Measurements from ENCODE around the gene NRAP.

DNA sequence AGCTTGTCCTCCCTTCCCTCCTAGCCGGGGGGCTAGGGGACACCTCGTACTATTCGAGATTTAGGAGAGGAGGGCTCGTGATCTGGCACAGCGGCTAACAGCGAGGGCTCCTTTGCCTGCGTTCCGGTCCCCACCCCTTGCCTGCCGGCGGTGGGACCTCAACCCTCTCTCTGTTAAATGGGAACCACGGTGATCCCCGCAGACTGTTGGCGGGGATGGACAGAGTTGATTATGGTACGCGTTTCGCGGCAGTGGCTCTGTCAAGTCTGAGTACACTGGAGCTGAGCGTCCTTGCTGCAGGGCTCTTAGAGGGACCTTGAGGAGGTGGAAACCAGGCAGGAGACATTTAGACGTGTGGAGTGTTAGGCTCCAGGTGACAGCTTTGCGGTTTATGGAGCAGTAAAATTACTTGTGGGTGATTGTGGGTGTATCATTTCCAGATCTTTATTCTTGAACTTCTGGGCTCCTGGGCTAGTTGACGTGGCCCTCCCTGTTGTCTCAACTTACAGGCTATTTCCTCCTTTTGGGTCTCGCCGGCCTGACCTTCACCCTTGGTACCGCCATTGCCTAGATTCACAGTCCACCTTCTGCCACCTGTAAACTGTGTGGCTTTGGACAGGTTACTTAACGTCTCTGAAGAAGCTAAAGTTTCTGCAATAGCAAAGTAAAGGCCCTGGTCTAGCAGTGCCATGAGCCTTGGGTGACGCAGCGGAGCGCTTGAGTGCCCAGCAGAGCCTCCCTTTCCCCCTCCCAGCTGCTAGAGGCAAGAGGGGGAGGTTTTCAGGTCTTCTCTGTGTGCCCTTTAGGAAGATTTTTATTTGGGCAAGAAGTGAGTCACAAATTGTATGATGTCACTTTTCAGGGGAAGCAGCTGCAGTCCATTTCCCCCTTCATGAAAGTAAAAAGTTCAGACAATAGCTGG, 16.6 kb upstream of the NRAP start:
- TF ChIP-seq CTCF (IDR thresholded peaks at IDR 0.05) (no peak), POLR2A (IDR thresholded peaks at IDR 0.05) (no peak)
